ENCODE results near the gene RBM20. TPM values are rescaled to one million over a fixed set of nuclear protein-coding genes. Genes with fewer than 3 reads are reported as not detected.
"Not testable (repeated sequence)": the region's sequence is repeated elsewhere in the genome, so short reads cannot be mapped to it uniquely, and the experiment has no call there.

The RBM20 gene
- polyA plus RNA-seq, 4 donors, result under 0.01 to 0.52 (median 0.36) TPM; not detected in 1

- H3K4me1 ChIP-seq (ENCODE audit: control insufficient read depth in 3 of 3, insufficient read depth in 2 of 3, low read depth in 1 of 3, low read length in 2 of 3), result no peaks in the 10 kb centered on the region
- H3K27ac ChIP-seq (ENCODE audit: low read depth in 1 of 3, low read length in 2 of 3), result no peak overlapping the region
- FAIRE-seq, result no peak
- no peaks in the 10 kb centered on the region for H3K9me3 ChIP-seq (ENCODE audit: control insufficient read depth in 2 of 2, insufficient read depth in 1 of 2, low read depth in 1 of 2, low read length in 1 of 2)
- 90 to 100% (median 94%) methylated on average over 1 of the region's 1 CpG for WGBS, 3 donors
- no peaks in the 10 kb centered on the region for H3K36me3 ChIP-seq (ENCODE audit: control insufficient read depth in 3 of 3, insufficient read depth in 2 of 3, low read depth in 1 of 3, low read length in 3 of 3)
- peaks cover 0 to 10% (median 0%) of the 10 kb centered on the region in 3 donors for H3K27me3 ChIP-seq (ENCODE audit: control insufficient read depth in 3 of 3, insufficient read depth in 3 of 3, low read length in 3 of 3)
- no peak for DNase-seq
- H3K4me3 ChIP-seq (ENCODE audit: low read depth in 1 of 3, low read length in 3 of 3), result no peak overlapping the region
Observed at GRCh38 chr10:110632591-110633215, 11.4 kb upstream of the RBM20 start.

DNA sequence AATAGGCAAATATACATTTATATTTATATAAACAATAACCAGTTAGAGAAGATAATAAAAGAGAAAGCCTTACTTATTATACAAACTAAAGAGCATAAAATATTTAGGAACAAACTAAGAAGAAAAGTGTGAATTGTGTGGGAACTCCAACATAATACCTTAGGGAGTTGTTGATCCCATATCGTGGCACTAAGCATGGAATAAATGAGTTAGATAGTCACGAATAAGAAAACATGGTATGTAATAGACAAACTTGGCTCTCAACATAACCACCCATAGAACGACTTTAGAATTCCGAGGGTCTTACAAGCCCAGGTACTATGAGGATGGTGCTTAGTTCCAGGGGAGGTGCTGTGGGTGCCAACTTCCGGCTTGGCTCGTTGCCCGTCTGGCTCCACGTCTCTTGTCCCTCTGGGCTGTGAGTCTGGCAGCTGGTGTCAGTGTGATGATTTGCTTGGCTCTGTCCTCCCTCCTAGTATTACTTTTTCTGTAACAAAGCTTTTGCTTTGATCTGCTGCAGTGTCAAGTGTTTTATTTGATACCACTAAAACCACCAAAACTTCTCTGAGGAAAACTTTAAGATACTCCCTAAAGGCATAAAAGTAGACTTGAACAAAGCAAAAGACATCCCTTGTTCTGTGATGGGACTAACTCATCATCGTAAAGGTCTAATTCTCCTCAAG is 9.5 kb upstream of the RBM20 start:
- WGBS, 3 donors, result 35 to 69% (median 44%) methylated on average over 9 of the region's 9 CpGs
- H3K36me3 ChIP-seq (ENCODE audit: control insufficient read depth in 3 of 3, insufficient read depth in 2 of 3, low read depth in 1 of 3, low read length in 3 of 3), result no peaks in the 10 kb centered on the region
- DNase-seq (peak in 1 of 2 donors; percentile 58), FAIRE-seq (no peak)
- H3K4me1 ChIP-seq (ENCODE audit: control insufficient read depth in 3 of 3, insufficient read depth in 2 of 3, low read depth in 1 of 3, low read length in 2 of 3), result no peaks in the 10 kb centered on the region
- no peak overlapping the region for H3K27ac ChIP-seq (ENCODE audit: low read depth in 1 of 3, low read length in 2 of 3)
- no peaks in the 10 kb centered on the region for H3K9me3 ChIP-seq (ENCODE audit: control insufficient read depth in 2 of 2, insufficient read depth in 1 of 2, low read depth in 1 of 2, low read length in 1 of 2)
- peaks cover 0 to 15% (median 3%) of the 10 kb centered on the region in 3 donors for H3K27me3 ChIP-seq (ENCODE audit: control insufficient read depth in 3 of 3, insufficient read depth in 3 of 3, low read length in 3 of 3)
- no peak overlapping the region for H3K4me3 ChIP-seq (ENCODE audit: low read depth in 1 of 3, low read length in 3 of 3)

- FAIRE-seq (no peak), DNase-seq (no peak)
- H3K27ac ChIP-seq (ENCODE audit: low read depth in 1 of 3, low read length in 2 of 3), result no peak overlapping the region
- no peaks in the 10 kb centered on the region for H3K36me3 ChIP-seq (ENCODE audit: control insufficient read depth in 3 of 3, insufficient read depth in 2 of 3, low read depth in 1 of 3, low read length in 3 of 3)
- H3K27me3 ChIP-seq (ENCODE audit: control insufficient read depth in 3 of 3, insufficient read depth in 3 of 3, low read length in 3 of 3), result peaks cover 0 to 22% (median 5%) of the 10 kb centered on the region in 3 donors
- 89 to 97% (median 90%) methylated on average over 2 of the region's 2 CpGs for WGBS, 3 donors
- no peaks in the 10 kb centered on the region for H3K4me1 ChIP-seq (ENCODE audit: control insufficient read depth in 3 of 3, insufficient read depth in 2 of 3, low read depth in 1 of 3, low read length in 2 of 3)
- H3K9me3 ChIP-seq (ENCODE audit: control insufficient read depth in 2 of 2, insufficient read depth in 1 of 2, low read depth in 1 of 2, low read length in 1 of 2), result no peaks in the 10 kb centered on the region
- H3K4me3 ChIP-seq (ENCODE audit: low read depth in 1 of 3, low read length in 3 of 3), result no peak overlapping the region
Observed at GRCh38 chr10:110636572-110636931, 7.6 kb upstream of the RBM20 start.

DNA sequence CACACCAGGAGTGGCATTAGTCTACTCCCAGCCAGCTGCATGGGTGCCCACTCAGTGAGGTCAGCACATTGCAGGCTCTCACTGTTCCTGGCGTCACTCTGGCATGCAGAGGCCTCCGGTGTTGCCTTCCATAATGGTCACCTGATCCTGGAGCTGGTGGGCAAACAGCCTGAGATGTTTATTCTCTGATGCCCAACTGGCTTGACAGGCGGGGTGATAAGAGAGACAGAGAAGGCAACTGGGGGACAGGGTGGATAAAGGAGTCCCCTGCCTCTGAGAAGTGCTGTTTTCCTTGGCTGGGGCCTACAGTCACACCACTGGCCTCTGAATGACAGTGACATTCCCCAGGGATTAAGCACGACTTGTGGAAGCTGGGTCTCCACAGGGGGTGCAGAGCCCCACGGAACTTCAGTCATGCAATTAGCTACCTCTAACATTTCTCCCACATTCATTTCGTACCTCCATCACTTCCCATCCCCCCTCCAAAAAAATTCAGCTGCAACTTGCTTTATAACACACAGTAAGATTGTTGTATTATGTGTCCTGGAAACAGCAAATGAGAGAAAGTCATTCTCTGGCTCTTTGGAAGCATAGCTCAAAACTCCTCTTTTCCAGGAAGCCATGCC is 7.1 kb upstream of the RBM20 start:
- 55 to 60% (median 59%) methylated on average over 6 of the region's 6 CpGs for WGBS, 3 donors
- Histone ChIP-seq H3K36me3 (ENCODE audit: control insufficient read depth in 3 of 3, insufficient read depth in 2 of 3, low read depth in 1 of 3, low read length in 3 of 3) (no peaks in the 10 kb centered on the region), H3K27me3 (ENCODE audit: control insufficient read depth in 3 of 3, insufficient read depth in 3 of 3, low read length in 3 of 3) (peaks cover 0 to 25% (median 5%) of the 10 kb centered on the region in 3 donors), H3K4me3 (ENCODE audit: low read depth in 1 of 3, low read length in 3 of 3) (no peak overlapping the region), H3K27ac (ENCODE audit: low read depth in 1 of 3, low read length in 2 of 3) (no peak overlapping the region), H3K4me1 (ENCODE audit: control insufficient read depth in 3 of 3, insufficient read depth in 2 of 3, low read depth in 1 of 3, low read length in 2 of 3) (no peaks in the 10 kb centered on the region), H3K9me3 (ENCODE audit: control insufficient read depth in 2 of 2, insufficient read depth in 1 of 2, low read depth in 1 of 2, low read length in 1 of 2) (no peaks in the 10 kb centered on the region)
- DNase-seq (no peak), FAIRE-seq (no peak)

GRCh38 chr10:110637558-110638053 is 6.5 kb upstream of the RBM20 start:
- Histone ChIP-seq H3K4me3 (ENCODE audit: low read depth in 1 of 3, low read length in 3 of 3) (no peak overlapping the region), H3K27ac (ENCODE audit: low read depth in 1 of 3, low read length in 2 of 3) (no peak overlapping the region), H3K27me3 (ENCODE audit: control insufficient read depth in 3 of 3, insufficient read depth in 3 of 3, low read length in 3 of 3) (peaks cover 0 to 30% (median 5%) of the 10 kb centered on the region in 3 donors), H3K36me3 (ENCODE audit: control insufficient read depth in 3 of 3, insufficient read depth in 2 of 3, low read depth in 1 of 3, low read length in 3 of 3) (no peaks in the 10 kb centered on the region), H3K9me3 (ENCODE audit: control insufficient read depth in 2 of 2, insufficient read depth in 1 of 2, low read depth in 1 of 2, low read length in 1 of 2) (no peaks in the 10 kb centered on the region), H3K4me1 (ENCODE audit: control insufficient read depth in 3 of 3, insufficient read depth in 2 of 3, low read depth in 1 of 3, low read length in 2 of 3) (no peaks in the 10 kb centered on the region)
- DNase-seq (no peak), FAIRE-seq (no peak)
- WGBS, 3 donors, result 51 to 65% (median 59%) methylated on average over 10 of the region's 10 CpGs

- no peak for FAIRE-seq
- H3K4me3 ChIP-seq (ENCODE audit: low read depth in 1 of 3, low read length in 3 of 3), result no peak overlapping the region
- 74 to 83% (median 81%) methylated on average over 3 of the region's 3 CpGs for WGBS, 3 donors
Observed at GRCh38 chr10:110638319-110638718, 5.8 kb upstream of the RBM20 start.

GRCh38 chr10:110639046-110639445 is 5.1 kb upstream of the RBM20 start:
- not testable (repeated sequence) for H3K36me3 ChIP-seq (ENCODE audit: control insufficient read depth in 3 of 3, insufficient read depth in 2 of 3, low read depth in 1 of 3, low read length in 3 of 3); DNase-seq; H3K4me3 ChIP-seq (ENCODE audit: low read depth in 1 of 3, low read length in 3 of 3); H3K27ac ChIP-seq (ENCODE audit: low read depth in 1 of 3, low read length in 2 of 3); H3K9me3 ChIP-seq (ENCODE audit: control insufficient read depth in 2 of 2, insufficient read depth in 1 of 2, low read depth in 1 of 2, low read length in 1 of 2); FAIRE-seq; H3K4me1 ChIP-seq (ENCODE audit: control insufficient read depth in 3 of 3, insufficient read depth in 2 of 3, low read depth in 1 of 3, low read length in 2 of 3)
- H3K27me3 ChIP-seq (ENCODE audit: control insufficient read depth in 3 of 3, insufficient read depth in 3 of 3, low read length in 3 of 3), result peaks cover 4 to 44% (median 15%) of the 10 kb centered on the region in 3 donors
- 92 to 96% (median 94%) methylated on average over 6 of the region's 6 CpGs for WGBS, 3 donors

More at GRCh38 chr10:110638319-110638718, 5.8 kb upstream of the RBM20 start:
- Histone ChIP-seq H3K9me3 (ENCODE audit: control insufficient read depth in 2 of 2, insufficient read depth in 1 of 2, low read depth in 1 of 2, low read length in 1 of 2) (no peaks in the 10 kb centered on the region), H3K27ac (ENCODE audit: low read depth in 1 of 3, low read length in 2 of 3) (no peak overlapping the region), H3K36me3 (ENCODE audit: control insufficient read depth in 3 of 3, insufficient read depth in 2 of 3, low read depth in 1 of 3, low read length in 3 of 3) (no peaks in the 10 kb centered on the region), H3K27me3 (ENCODE audit: control insufficient read depth in 3 of 3, insufficient read depth in 3 of 3, low read length in 3 of 3) (peaks cover 0 to 38% (median 11%) of the 10 kb centered on the region in 3 donors), H3K4me1 (ENCODE audit: control insufficient read depth in 3 of 3, insufficient read depth in 2 of 3, low read depth in 1 of 3, low read length in 2 of 3) (peaks cover 0 to 6% (median 3%) of the 10 kb centered on the region in 3 donors)
- DNase-seq, result no peak

DNA sequence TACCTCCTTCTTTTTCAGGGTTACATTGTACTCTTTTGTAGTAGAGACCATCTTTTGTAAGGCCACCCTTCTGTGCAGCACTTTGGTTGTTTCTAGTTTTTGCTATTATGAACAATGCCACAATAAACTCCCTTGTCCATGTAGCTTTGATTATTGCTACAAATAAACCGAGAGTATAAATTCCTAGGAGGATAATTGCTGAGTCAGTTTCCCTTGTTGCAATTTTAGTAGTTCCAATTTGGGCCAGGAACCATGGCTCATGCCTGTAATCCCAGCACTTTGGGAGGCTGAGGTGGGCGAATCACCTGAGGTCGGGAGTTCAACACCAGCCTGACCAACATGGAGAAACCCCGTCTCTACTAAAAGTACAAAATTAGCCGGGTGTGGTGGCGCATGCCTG is 4.3 kb upstream of the RBM20 start:
- Histone ChIP-seq H3K27me3 (ENCODE audit: control insufficient read depth in 3 of 3, insufficient read depth in 3 of 3, low read length in 3 of 3) (peaks cover 8 to 47% (median 19%) of the 10 kb centered on the region in 3 donors), H3K4me1 (ENCODE audit: control insufficient read depth in 3 of 3, insufficient read depth in 2 of 3, low read depth in 1 of 3, low read length in 2 of 3) (peaks cover 0 to 12% (median 8%) of the 10 kb centered on the region in 3 donors)
- H3K9me3 ChIP-seq (ENCODE audit: control insufficient read depth in 2 of 2, insufficient read depth in 1 of 2, low read depth in 1 of 2, low read length in 1 of 2); H3K4me3 ChIP-seq (ENCODE audit: low read depth in 1 of 3, low read length in 3 of 3); DNase-seq; H3K27ac ChIP-seq (ENCODE audit: low read depth in 1 of 3, low read length in 2 of 3); FAIRE-seq; H3K36me3 ChIP-seq (ENCODE audit: control insufficient read depth in 3 of 3, insufficient read depth in 2 of 3, low read depth in 1 of 3, low read length in 3 of 3): not testable (repeated sequence)
- 70 to 87% (median 79%) methylated on average over 5 to 6 of the region's 6 CpGs for WGBS, 3 donors
